IPS-NIHi7 (cell line): ENCODE results near the gene RAB7A.

Experiments used
- DNase-seq: peaks from one replicate; pipeline ENCODE4 v3.0.0; 2012; ENCODE audit warnings: mixed read lengths; ENCODE audit errors: extremely low spot score

Gene RAB7A

DNA sequence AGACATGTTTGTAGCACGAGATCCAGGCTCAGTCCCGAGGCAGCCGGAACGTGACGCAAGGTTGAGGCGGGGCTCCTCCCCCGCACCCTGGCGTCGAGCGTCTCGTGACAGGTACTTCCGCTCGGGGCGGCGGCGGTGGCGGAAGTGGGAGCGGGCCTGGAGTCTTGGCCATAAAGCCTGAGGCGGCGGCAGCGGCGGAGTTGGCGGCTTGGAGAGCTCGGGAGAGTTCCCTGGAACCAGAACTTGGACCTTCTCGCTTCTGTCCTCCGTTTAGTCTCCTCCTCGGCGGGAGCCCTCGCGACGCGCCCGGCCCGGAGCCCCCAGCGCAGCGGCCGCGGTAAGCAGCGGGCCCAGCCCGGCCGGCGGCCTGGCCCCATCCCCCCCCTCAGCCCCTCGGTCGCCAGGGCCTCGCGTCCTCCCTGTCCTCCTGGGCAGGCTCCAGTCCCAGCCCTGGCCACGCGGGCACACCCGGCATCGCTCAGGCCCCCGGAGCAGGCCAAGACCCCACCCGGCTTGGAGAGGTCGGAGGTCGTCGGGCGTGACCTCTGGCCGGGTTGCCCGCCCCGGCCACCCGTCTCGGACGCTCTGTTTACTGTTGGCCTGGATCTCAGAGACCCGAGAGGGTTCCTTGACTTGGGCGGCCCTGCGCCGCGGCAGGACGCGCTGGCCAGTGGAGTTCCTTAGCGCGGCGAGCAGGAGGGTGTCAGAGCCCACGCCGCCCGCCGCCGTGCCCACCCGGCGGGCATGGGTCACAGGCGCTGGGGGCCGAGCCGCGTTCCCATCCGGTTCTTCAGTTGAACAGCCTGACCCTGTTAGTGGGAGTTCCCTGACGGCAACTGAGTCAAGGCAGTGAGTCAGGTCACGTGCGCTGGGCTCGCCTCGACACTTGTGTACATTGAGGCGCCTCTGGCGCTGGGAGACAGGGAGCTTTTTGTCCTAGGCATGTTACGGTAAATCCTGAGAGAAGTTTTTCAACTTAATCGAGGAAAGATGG, at the start of gene RAB7A:
TSS of gene RAB7A (plus strand) at position 161 of the 994 bp plus-strand sequence. CDS start 69,185 bp downstream, outside the sequence.
- DNase-seq = peak; percentile 98

DNA sequence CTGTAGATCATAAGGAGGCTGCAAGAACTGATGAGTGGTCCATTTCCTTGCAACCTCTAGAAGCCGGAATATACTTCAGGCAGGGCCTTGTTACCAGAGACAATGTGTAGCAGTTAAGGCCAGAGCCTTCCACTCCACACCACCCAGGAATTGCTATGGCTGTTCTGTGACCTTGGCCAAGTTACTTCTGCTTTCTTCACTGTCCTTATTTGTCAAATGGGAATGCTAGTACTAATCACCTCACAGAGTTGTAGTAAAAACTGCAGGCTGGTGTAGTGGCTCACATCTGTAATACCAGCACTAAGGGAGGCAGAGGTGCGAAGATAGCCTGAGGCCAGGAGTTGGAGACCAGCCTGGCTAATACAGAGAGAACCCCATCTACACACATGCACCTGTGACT, 46.6 kb upstream of the RAB7A start:
- DNase-seq = no peak

DNA sequence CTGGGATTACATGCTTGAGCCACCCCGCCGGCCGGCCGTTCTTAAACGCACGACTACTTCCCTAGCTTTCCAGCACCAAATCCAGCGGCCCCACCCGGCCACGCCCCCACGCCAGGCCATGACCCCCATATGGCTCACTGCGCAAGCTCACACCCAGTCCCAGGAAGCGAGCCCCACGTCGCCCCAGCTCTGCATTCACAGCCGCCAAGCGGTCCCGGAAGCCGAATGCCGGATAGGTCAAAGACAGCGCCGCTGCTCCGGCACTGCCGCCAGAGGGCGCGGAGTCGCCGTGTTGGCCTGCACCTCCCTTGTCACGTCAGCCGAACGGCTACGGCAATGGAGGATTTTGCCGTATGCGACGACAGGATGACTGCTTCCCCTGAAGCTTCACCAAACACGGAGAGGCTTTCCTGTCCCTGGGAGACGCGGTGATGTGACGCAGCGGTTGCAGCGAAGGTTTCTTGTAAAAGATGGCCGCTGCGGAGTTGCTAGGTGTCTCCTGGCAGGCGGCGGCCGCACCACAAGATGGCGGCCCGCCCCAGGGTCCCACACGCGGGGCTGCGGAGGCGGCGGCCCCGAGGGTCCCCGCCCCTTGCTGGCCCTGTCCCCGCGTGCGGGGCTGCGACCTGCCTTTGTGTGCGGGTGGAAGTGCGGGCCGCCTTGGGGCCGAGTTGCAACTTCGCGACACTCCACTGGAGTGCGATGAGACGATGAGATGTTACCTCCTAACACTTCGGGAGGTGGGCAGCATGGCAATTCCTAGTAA, 45.2 kb upstream of the RAB7A start:
- peak; percentile 98 for DNase-seq

DNA sequence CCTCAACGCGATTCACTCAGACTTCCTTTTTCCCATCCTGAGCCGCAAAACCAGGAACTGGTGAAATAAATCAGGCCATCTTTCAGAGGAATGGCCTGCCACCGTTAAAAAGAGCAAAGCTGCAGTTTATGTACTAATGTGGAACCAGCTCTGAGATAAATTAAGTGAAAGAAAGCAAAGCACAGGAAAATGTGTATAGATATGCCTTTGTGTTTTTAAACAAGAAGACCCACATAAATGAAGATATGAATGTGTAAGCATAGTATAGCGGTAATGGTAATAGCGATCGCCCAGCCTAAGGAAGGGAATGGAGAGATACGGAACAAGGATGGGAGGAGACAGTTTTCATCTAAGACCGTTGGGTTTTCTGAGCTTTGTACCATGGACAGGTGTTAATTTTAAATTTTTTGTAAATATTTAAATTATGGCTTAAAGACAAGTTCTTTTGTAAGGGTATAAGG, 44.6 kb upstream of the RAB7A start:
- DNase-seq = no peak

DNA sequence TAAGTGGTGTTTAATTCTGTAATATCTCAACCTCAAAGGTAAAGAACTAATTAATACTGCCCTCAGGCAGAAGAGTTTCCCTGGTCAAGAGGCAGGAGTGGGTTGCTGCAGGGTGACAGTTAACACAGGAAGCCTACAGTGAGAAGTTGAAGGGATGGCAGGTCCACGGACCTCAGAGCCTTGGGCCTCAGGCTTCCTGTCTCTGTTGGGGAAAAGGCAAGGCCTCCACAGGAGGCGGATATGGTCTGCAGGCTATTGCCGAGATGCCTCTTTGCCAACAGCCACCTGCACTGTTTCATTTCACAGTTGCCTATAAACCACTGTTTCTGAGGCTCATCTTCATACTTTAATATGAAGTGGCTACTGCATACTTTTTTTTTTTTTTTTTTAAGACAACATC, 42.0 kb upstream of the RAB7A start:
- DNase-seq = no peak

DNA sequence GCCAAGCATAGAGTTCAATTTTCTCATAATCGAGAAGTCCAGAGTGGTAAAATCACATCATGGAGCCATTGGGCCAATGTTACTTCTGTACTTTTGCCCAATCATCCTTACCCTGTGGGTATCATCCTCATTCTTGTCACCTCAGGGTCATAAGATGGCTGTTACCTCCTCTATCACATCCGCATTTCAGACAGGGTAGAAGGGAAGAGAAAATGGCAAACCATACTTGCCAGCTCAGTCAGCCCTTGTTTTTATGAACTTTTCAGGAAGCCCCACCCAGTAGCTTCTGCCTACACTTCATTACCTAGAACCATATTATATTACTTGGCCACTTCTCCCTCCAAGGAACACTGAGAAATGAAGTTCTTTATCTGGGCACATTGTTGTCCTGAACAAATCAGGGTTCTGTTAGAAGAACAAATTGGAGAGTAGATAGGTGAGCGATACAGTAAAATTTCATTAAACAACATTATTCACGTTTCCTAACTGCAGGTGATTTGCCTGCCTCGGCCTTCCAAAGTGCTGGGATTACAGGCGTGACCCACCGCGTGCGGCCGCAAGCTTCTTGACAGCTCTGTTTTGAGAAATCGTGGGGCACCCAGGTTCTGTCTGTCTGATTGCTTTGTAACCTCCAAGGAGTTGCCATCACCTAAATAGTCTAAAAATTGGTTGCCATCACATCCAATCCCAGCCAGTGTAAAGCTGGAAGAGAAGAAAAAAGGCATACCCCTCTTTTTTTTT, 40.8 kb upstream of the RAB7A start:
- DNase-seq = no peak

DNA sequence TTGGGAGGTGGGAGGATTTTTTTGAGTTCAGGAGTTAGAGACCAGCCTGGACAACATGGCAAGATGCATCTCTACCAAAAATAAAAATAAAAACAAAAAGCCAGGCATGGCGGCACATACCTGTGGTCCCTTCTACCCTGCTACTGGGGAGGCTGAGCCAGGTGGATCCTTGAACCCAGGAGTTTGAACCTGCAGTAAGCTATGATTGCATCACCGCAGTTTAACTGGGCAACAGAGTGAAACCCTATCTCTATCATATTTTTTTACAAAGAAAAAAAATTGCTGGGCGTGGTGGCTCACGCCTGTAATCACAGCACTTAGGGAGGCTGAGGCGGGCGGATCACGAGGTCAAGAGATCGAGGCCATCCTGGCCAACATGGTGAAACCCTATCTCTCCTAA, 39.5 kb upstream of the RAB7A start:
- no peak for DNase-seq

DNA sequence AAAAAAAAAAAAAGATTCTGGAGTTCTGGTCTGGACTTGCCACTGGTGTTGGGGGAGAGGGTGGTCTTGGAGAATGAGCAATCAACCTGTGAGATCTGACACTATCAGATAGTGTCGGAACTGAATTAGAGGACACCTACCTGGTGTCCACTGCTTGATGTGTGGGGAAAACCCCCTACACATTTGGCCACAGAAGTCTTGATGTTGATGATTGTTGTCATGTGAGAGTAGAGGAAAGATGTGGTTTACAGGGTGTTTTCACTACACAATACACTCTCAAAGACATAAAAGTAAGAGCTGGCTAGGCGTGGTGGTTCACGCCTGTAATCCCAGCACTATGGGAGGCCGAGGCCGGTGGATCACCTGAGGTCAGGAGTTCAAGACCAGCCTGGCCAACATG, 36.9 kb upstream of the RAB7A start:
- no peak for DNase-seq

DNA sequence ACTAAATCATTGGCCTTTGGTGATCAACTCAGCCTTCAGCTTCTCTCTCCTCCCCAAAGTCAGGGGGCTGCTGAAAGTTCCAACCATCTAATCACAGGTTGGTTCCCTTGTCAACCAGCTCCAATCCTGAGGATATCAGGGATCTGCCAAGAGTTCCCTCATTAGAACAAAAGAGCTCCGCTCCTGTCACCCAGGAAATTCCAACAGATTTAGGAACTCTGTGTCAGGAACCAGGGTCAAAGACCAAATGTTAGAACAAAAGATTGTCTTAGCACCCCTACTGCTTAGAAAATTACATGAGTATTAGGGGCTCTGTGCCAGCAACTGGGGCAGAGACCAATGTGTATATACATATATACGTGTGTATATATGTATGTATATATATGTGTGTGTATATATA, 32.3 kb upstream of the RAB7A start:
- DNase-seq = no peak

DNA sequence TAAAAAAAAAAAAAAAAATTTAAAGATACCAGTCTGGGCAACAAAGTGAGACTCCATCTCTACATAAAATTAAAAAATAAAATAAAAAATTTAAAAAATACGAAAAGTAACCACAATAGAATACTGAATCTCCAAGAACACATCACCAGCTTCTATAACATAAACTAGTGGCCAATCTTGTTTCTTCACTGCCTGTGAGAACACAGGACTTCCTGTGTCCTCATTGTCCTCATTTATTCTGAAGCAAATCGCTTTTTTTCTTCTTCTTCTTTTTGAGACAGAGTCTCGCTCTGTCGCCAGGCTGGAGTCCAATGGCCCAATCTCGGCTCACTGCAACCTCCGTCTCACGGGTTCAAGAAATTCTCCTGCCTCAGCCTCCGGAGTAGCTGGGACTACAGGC, 28.6 kb upstream of the RAB7A start:
- DNase-seq = no peak

DNA sequence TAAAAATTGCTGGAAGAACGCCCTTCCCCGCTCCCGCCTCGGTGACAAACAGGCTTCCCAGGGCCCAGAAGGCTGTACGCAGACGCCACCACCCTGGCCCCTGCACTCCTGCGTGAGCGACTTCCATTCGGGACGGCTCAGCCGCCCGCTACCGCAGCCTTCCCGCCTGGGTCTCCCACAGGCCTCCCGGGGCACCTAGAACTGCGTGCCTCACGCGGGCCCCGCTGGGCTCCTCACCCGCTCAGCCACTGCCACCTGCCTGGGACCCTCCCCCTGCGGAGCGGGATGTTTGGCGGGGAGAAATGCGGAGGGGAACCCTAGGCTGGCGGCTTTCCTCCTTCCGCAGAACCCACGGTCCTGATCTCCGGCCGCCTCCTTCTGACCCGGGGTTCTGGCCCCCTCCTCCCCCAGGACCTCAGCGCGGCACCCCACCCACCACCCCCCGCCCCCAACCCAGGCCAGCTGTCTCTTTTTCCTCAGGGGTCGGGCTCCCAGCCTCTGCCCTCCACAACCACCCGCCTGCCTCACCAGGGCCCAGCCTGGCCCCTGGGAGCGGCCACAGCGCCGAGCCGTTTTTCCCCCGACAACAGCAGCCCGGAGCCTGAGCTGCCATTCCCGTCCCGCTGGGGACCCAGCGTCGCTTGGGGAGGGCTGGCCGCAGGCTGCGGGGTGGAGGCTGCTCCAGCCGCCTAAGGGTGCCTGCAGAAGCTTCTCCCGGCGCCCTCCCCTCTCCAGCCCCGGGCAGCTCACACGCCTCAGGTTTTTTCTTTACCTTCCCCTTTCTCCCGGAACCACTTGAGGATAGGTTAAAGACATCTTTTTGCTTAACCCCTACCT, 27.6 kb upstream of the RAB7A start:
- peak; percentile 73 for DNase-seq

DNA sequence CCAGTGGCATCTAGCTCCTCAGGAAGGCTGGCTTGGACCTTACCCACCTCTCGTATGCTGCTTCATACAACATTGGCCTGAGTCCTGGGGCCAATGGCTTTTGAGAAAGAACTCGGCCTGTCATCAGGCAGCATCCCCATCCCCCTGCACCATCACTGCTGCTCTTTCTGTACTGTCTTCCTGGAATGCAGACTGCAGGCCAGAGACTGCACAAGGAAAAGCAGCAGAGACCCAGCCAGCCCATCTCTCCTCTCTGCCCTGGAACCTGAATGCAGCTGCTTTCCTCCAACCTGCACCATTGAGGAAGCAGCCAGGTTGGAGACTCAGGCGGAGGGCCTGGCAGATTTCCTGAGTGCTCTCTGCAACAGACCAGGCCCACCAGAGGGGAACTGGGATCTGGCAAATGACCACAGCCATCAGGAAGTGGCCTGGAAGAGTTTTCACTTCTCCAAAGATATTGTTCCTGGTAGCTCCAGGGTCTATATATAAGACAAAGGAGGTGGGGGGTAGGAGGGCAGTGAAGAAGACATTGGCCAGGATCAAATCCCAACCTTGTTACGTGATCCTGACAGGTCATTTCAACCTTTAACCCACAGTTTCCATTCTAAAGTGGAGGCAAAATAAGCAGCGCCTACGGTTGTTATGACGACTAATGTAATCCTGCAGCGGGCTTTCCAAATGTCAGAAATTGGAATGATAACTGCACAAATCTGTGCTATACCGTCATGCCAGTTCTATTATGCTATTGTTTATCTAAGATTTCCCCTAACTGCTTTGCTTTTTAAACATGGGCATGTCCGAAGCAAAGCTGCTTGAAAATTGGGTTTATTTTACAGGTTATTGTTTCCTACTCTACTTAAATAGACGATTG, 24.4 kb upstream of the RAB7A start:
- no peak for DNase-seq

DNA sequence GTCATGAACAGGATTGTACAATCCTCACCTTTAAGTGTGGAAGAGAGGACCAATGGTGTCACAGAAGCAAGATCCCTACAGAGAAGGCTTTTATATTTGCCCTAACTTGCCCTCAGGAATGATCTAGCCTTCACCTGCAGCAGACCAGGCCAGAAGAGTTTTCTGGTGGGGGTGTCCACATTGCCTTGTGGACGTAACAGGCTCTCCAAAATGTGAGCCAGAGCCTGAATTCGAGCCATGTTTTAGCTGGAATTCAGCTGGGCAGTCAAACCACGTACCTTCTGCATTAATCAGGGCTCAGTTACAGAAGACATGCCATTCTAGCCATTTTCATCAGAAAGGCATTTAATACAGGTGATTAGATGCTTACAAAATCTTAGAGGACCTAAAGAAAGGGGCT, 23.6 kb upstream of the RAB7A start:
- DNase-seq = no peak

DNA sequence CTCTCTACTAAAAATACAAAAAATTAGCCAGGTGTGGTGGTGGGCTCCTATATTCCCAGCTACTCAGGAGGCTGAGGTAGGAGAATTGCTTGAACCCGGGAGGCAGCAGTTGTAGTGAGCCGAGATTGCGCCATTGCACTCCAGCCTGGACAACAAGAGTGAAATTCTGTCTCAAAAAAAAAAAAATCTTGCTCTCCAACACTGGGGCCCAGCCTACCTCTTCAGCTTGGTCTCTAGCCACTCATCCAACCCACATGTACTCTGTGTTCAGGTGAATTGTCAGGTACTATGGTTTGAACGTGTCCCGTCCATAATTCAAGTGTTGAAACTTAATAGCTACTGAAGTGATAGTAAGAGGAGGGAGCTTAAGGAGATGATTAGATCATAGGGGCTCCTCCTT, 22.4 kb upstream of the RAB7A start:
- no peak for DNase-seq

DNA sequence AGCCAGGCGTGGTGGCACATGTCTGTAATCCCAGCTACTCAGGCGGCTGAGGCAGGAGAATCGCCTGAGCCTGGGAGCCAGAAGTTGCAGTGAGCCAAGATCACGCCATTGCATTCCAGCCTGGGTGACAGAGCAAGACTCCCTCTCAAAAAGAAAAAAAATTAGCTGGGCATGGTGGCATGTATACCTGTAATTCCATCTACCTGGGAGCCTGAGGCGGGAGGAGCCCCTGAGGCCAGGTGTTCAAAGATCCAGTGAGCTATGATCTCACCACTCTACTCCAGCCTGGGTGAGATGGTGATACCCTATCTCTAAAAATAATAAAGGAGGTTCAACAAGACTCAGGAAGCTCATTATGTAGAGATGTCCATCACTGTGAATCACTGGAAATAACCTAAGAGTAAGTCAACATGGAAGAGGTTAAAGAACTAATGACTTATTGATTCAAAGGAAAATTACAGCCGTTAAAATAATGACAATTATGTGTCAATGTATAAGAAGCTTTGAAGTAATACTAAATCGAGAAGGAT, 19.8 kb upstream of the RAB7A start:
- DNase-seq = no peak

DNA sequence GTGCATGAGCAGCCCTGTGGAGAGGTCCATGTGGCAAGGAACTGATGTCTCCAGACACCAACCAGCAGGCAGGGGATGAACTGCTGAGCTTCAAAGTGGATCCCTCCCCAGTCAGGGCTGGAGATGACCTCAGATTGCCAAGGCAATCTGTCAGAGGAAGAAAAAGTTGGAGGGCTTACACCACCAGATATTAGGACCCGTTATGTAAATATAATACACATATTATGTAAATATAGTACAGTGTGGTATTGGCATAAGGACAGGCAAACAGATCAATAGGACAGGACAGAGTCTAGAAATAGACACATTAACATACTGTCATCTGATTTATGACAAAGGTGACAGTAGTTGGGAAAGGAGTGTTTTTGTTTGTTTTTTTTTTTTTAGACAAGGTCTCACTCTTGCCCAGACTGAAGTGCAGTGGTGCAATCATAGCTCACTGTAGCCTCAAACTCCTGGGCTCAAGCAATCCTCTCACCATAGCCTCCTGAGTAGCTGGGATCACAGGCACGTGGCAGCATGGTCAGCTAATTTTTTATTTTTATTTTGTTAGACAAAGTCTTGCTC, 18.0 kb upstream of the RAB7A start:
- DNase-seq = no peak

DNA sequence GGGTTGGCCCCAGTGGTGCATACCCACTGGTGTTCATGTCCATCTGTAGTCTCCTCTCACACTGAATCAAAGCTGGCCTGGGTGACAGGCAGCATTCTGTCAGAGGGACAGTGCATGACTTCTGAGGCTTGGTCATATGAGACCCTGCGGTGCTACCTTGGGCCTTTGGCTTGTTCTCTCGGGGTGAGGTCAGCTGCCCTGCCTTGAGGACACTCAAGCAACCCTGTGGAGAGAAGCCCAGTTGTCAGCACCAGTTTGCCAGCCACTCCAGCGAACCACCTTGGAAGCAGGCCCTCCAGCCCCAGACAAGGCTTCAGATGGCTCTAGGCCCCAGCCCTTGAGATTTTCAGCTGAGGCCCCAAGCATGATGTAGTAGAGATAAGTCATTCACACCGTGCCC, 16.9 kb upstream of the RAB7A start:
- no peak for DNase-seq

DNA sequence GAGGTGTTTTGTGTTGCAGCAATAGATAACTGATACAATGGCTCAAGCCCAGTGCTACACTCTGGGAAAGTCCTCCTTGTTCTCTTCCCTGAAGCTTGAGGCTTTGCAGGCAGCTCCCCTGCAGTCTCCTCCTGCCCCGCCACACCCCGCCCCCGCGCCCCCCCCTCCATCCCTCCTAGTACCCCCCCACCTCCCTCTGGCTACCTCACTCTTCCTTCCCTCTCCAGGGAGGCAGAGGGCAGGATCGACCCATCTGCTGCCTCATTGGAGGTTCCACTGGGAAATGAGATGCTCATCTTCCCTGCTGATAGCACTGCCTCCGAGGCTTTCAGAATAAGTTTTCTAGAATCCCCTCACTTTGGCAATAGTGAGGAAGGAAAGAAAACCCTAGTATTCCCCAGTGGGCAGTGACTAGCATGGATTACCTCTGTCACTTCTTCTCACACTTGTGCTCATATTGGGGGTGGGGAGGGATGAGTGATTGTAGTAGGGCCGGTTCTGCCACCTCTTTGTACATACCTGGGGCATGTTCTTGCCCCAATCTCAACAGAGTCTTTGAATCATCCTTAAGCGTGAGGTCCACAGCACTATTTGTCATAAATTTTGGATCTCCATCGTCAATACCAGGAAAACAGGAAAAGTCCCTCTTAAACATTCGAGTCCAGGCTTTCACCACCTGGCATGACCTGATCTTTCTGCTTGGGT, 16.3 kb upstream of the RAB7A start:
- peak; percentile 51 for DNase-seq
